SK-N-SH (cell line): Measurements from ENCODE around the gene RASSF4. TPM values are rescaled to one million over a fixed set of nuclear protein-coding genes. Genes with fewer than 3 reads are reported as not detected.

Experiments used
- CTCF ChIA-PET: fragments of 300-600, 350-600 bp; formaldehyde crosslinking; extraction: SDS; loops from one replicate; lab custom pipeline; 2021; lab: Yijun Ruan, JAX
- POLR2A ChIA-PET: fragments of 350-600 bp; sonication (Branson Sonifier 250); formaldehyde crosslinking; extraction: SDS; loops from one replicate; lab custom pipeline; 2020; ENCODE audit warnings: antibody characterized with exemption, inconsistent platforms; lab: Yijun Ruan, JAX
- DNase-seq: peaks from one replicate; pipeline ENCODE4 v3.0.0; 2012
- H2AFZ ChIP-seq: fragments of 200-600 bp; sonication (generic); 2 replicates; pipeline ENCODE4 v1.8.1; 2016; ENCODE audit warnings: antibody characterized with exemption, mild to moderate bottlenecking, low read depth
- H3F3A ChIP-seq: fragments of 200-600 bp; sonication (generic); replicated peaks from 2 replicates; pipeline ENCODE3; 2016; ENCODE audit warnings: antibody characterized with exemption, mild to moderate bottlenecking; ENCODE audit not compliant: insufficient read depth
- H3K27ac ChIP-seq, 2 experiments: fragments of 200-500 bp in 1 of 2; fragments of 200-600 bp in 1 of 2; sonication (Bioruptor generic) in 1 of 2; sonication (generic), shearing (Covaris generic) in 1 of 2; 2 replicates each; pipeline versions ENCODE4 v1.5.1 to v1.6.1; 2014 to 2016; ENCODE audit warnings: low read depth in 2 of 2, inconsistent platforms in 1 of 2, low read length in 1 of 2, mild to moderate bottlenecking in 1 of 2, mixed read lengths in 1 of 2
- H3K27me3 ChIP-seq: fragments of 200-600 bp; sonication (generic), shearing (Covaris generic); 2 replicates; pipeline ENCODE4 v1.6.1; 2016; ENCODE audit warnings: mixed run types; ENCODE audit not compliant: insufficient read depth
- H3K36me3 ChIP-seq, 2 experiments: fragments of 200-500 bp in 1 of 2; fragments of 200-600 bp in 1 of 2; sonication (Bioruptor generic) in 1 of 2; sonication (generic) in 1 of 2; replicated peaks in 1 of 2; 2 replicates each; pipeline versions ENCODE3 to v1.5.1; 2014 to 2016; ENCODE audit warnings: low read length in 1 of 2, mild to moderate bottlenecking in 1 of 2; ENCODE audit not compliant: insufficient read depth in 2 of 2, control insufficient read depth in 1 of 2
- H3K4me1 ChIP-seq, 2 experiments: fragments of 200-500 bp in 1 of 2; fragments of 200-600 bp in 1 of 2; sonication (Bioruptor generic) in 1 of 2; sonication (generic), shearing (Covaris generic) in 1 of 2; 2 replicates each; pipeline versions ENCODE4 v1.5.1 to v1.6.1; 2014 to 2016; ENCODE audit warnings: low read depth in 1 of 2, low read length in 1 of 2, mixed run types in 1 of 2; ENCODE audit not compliant: insufficient read depth in 2 of 2, control insufficient read depth in 1 of 2
- H3K4me2 ChIP-seq: fragments of 200-600 bp; sonication (generic), shearing (Covaris generic); 2 replicates; pipeline ENCODE4 v1.6.1; 2017; ENCODE audit warnings: mixed run types
- H3K4me3 ChIP-seq, 2 experiments: fragments of 200-500 bp in 1 of 2; fragments of 200-600 bp in 1 of 2; sonication (Bioruptor generic) in 1 of 2; sonication (generic), shearing (Covaris generic) in 1 of 2; 2 replicates each; pipeline versions ENCODE4 v1.5.1 to v1.8.1; 2014 to 2016; ENCODE audit warnings: low read depth in 2 of 2, inconsistent platforms in 1 of 2, low read length in 1 of 2, mild to moderate bottlenecking in 1 of 2, mixed read lengths in 1 of 2, moderate library complexity in 1 of 2
- H3K79me2 ChIP-seq: fragments of 200-600 bp; sonication (generic); 2 replicates; pipeline ENCODE4 v1.8.1; 2017; ENCODE audit warnings: mild to moderate bottlenecking; ENCODE audit not compliant: insufficient read depth
- H3K9ac ChIP-seq: fragments of 200-600 bp; sonication (generic); 2 replicates; pipeline ENCODE4 v1.6.1; 2017; ENCODE audit warnings: mixed run types
- H3K9me2 ChIP-seq: fragments of 200-600 bp; sonication (generic); 2 replicates; pipeline ENCODE4 v1.6.1; 2017; ENCODE audit warnings: mixed run types
- H3K9me3 ChIP-seq: fragments of 200-600 bp; sonication (generic); 2 replicates; pipeline ENCODE4 v1.6.1; 2017; ENCODE audit warnings: mixed run types, mild to moderate bottlenecking, moderate library complexity
- H4K20me1 ChIP-seq: fragments of 200-600 bp; sonication (generic); 2 replicates; pipeline ENCODE4 v1.6.1; 2017; ENCODE audit warnings: mild to moderate bottlenecking, mixed run types; ENCODE audit not compliant: insufficient read depth
- CHD2 ChIP-seq: fragments of 150-350 bp; IDR thresholded peaks from 2 replicates; pipeline ENCODE4 v1.6.1; 2018; ENCODE audit warnings: low read length; ENCODE audit not compliant: partially characterized antibody
- CTCF ChIP-seq: fragments of 200-600 bp; sonication (generic); IDR thresholded peaks from 2 replicates; pipeline ENCODE4 v1.6.1; 2017; ENCODE audit warnings: antibody characterized with exemption, mild to moderate bottlenecking, moderate library complexity
- NFIC ChIP-seq: IDR thresholded peaks from 2 replicates; pipeline ENCODE4 v1.4.0; 2012; ENCODE audit warnings: borderline replicate concordance
- RAD21 ChIP-seq: IDR thresholded peaks from 2 replicates; pipeline ENCODE4 v1.6.1; 2012; ENCODE audit warnings: mild to moderate bottlenecking, low read length
- TCF12 ChIP-seq: IDR thresholded peaks from 2 replicates; pipeline ENCODE4 v1.4.0; 2012
- TEAD4 ChIP-seq: IDR thresholded peaks from 2 replicates; pipeline ENCODE4 v1.4.0; 2012; ENCODE audit warnings: mild to moderate bottlenecking, borderline replicate concordance; ENCODE audit not compliant: insufficient read depth
- USF1 ChIP-seq: IDR thresholded peaks from 2 replicates; pipeline ENCODE4 v1.4.0; 2012; ENCODE audit warnings: low read depth, borderline replicate concordance
- YY1 ChIP-seq: IDR thresholded peaks from 2 replicates; pipeline ENCODE4 v1.4.0; 2012; ENCODE audit warnings: low read depth, mild to moderate bottlenecking
- WGBS: methylation state at CpG from one replicate; pipeline ENCODE4 v1.1.6; 2017; ENCODE audit warnings: low lambda C conversion rate; 5-methylcytosine and 5-hydroxymethylcytosine counted together
- polyA plus RNA-seq, 3 experiments: library from polyadenylated mRNA; depleted of rRNA; stranded (reverse); fragments of >200 nt; gene quantifications; 2 replicates each; pipeline ENCODE4 v1.2.3, GENCODE V29; 2012
- TF ChIP-seq, protein P1 (sequence below): IDR thresholded peaks from 2 replicates; pipeline ENCODE4; 2012

The RASSF4 gene
- polyA plus RNA-seq, 1 of the 3 experiments (the other 2 are of a cell fraction) = 11.0 TPM

GRCh38 chr10:44975431-44976331, 16.1 kb downstream of the RASSF4 start:
- Histone ChIP-seq H3K36me3 (peaks cover 0 to 10% of the 10 kb centered on the region in 2 experiments), H3K4me1 (peaks cover 43 to 47% of the 10 kb centered on the region in 2 experiments; a peak in 3 of 4 replicates)

GRCh38 chr10:44976352-44977198, 17.0 kb downstream of the RASSF4 start:
- Histone ChIP-seq H3F3A (peaks cover 14% of the 10 kb centered on the region), H4K20me1 (no peaks in the 10 kb centered on the region), H3K27me3 (no peaks in the 10 kb centered on the region), H3K79me2 (peaks cover 8% of the 10 kb centered on the region), H3K4me2 (peak overlapping the region; percentile 85), H3K36me3 (peaks cover 0 to 4% of the 10 kb centered on the region in 2 experiments), H3K9me2 (no peaks in the 10 kb centered on the region), H3K9ac (peak overlapping the region; percentile 3; the same call in 1 of the 2 replicates), H3K9me3 (no peaks in the 10 kb centered on the region)
- CTCF ChIA-PET = interaction anchor here (0.5 to 10.6 kb wide), 7 partner anchors 8 to 56 kb away, joined by 3 to 121 read pairs (median 4); no protein-coding TSS in a partner anchor
- 98% methylated on average over 4 of the region's 9 CpGs for WGBS
- TF ChIP-seq, protein P1, sequence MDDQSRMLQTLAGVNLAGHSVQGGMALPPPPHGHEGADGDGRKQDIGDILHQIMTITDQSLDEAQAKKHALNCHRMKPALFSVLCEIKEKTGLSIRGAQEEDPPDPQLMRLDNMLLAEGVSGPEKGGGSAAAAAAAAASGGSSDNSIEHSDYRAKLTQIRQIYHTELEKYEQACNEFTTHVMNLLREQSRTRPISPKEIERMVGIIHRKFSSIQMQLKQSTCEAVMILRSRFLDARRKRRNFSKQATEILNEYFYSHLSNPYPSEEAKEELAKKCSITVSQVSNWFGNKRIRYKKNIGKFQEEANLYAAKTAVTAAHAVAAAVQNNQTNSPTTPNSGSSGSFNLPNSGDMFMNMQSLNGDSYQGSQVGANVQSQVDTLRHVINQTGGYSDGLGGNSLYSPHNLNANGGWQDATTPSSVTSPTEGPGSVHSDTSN = no peak
- no peak for TF ChIP-seq TEAD4
- no peak for TF ChIP-seq CHD2
- no peak for TF ChIP-seq USF1
- no peak for TF ChIP-seq CTCF
- TF ChIP-seq YY1 = no peak
- TF ChIP-seq, all 33 proteins: peak for 0
- H3K4me3 ChIP-seq = peak overlapping the region in 1 of 2 experiments; percentile 61; a peak in 1 of 4 replicates
- no peak for DNase-seq
- POLR2A ChIA-PET = no interaction called here
- no peak overlapping the region for H2AFZ ChIP-seq
- peaks cover 48 to 49% of the 10 kb centered on the region in 2 experiments; a peak in 3 of 4 replicates for H3K4me1 ChIP-seq
- no peak overlapping the region for H3K27ac ChIP-seq

More at GRCh38 chr10:44975431-44976331, 16.1 kb downstream of the RASSF4 start:
- Histone ChIP-seq H3K27ac (no peak overlapping the region), H3K9ac (no peak overlapping the region), H3K4me3 (no peak overlapping the region), H3F3A (peaks cover 6% of the 10 kb centered on the region), H3K79me2 (peaks cover 8% of the 10 kb centered on the region), H3K9me2 (no peaks in the 10 kb centered on the region), H4K20me1 (no peaks in the 10 kb centered on the region), H2AFZ (no peak overlapping the region), H3K27me3 (no peaks in the 10 kb centered on the region), H3K9me3 (no peaks in the 10 kb centered on the region), H3K4me2 (peak overlapping the region; percentile 61)
- CTCF ChIA-PET = interaction anchor here (0.9 to 10.6 kb wide), 9 partner anchors 9 to 55 kb away, joined by 3 to 121 read pairs (median 4); no protein-coding TSS in a partner anchor
- peak; percentile 69 for TF ChIP-seq NFIC
- TF ChIP-seq RAD21 = no peak
- peak; percentile 18; the same call in 1 of the 2 replicates for TF ChIP-seq TCF12
- WGBS = 94% methylated on average over 2 of the region's 10 CpGs
- DNase-seq = no peak
- POLR2A ChIA-PET = no interaction called here
